Astrocyte (in vitro differentiated cells and primary cell): ENCODE results near the gene ZNF558. TPM values are rescaled to one million over a fixed set of nuclear protein-coding genes. Genes with fewer than 3 reads are reported as not detected.

Experiments
- DNase-seq: peaks from one replicate; pipeline ENCODE4 v3.0.0-alpha.2; 2010; ENCODE audit warnings: low read depth
- FAIRE-seq: peaks from 2 replicates; lab custom pipeline; 2011; peaks lifted over from hg19 to GRCh38; lab: Jason Lieb, UNC
- H2AFZ ChIP-seq: 2 replicates; pipeline ENCODE4 v1.6.0; 2012; ENCODE audit warnings: low read depth, low read length, inconsistent platforms
- H3K27ac ChIP-seq: 2 replicates; pipeline ENCODE4 v1.5.1; 2011; ENCODE audit warnings: low read depth, low read length, inconsistent platforms
- H3K27me3 ChIP-seq: 2 replicates; pipeline ENCODE4 v1.6.0; 2011; ENCODE audit warnings: low read length, inconsistent platforms; ENCODE audit not compliant: insufficient read depth
- H3K36me3 ChIP-seq: 2 replicates; pipeline ENCODE4 v1.5.1; 2011; ENCODE audit warnings: low read length, inconsistent platforms; ENCODE audit not compliant: insufficient read depth
- H3K4me1 ChIP-seq: 2 replicates; pipeline ENCODE4 v1.5.1; 2011; ENCODE audit warnings: low read length, inconsistent platforms; ENCODE audit not compliant: insufficient read depth
- H3K4me2 ChIP-seq: 2 replicates; pipeline ENCODE4 v1.6.0; 2012; ENCODE audit warnings: low read length, inconsistent platforms
- H3K4me3 ChIP-seq: 2 replicates; pipeline ENCODE4 v1.5.1; 2011; ENCODE audit warnings: low read depth, mild to moderate bottlenecking, low read length, inconsistent platforms; ENCODE audit not compliant: insufficient read depth
- H3K79me2 ChIP-seq: 2 replicates; pipeline ENCODE4 v1.6.0; 2012; ENCODE audit warnings: mild to moderate bottlenecking, low read length, inconsistent platforms; ENCODE audit not compliant: insufficient read depth
- H3K9ac ChIP-seq: 2 replicates; pipeline ENCODE4 v1.6.0; 2012; ENCODE audit warnings: mild to moderate bottlenecking, low read length, inconsistent platforms
- H3K9me3 ChIP-seq: 2 replicates; pipeline ENCODE4 v1.5.1; 2012; ENCODE audit warnings: low read depth, mild to moderate bottlenecking, low read length, inconsistent platforms; ENCODE audit not compliant: insufficient read depth
- H4K20me1 ChIP-seq: 2 replicates; pipeline ENCODE4 v1.6.0; 2012; ENCODE audit warnings: low read length, inconsistent platforms; ENCODE audit not compliant: insufficient read depth
- H3K27ac Mint-ChIP-seq: one replicate; pipeline ENCODE4 v1.8.0; 2021; ENCODE audit warnings: mild to moderate bottlenecking, mixed read lengths; ENCODE audit not compliant: unreplicated experiment
- H3K27me3 Mint-ChIP-seq: one replicate; pipeline ENCODE4 v1.8.0; 2021; ENCODE audit warnings: low read depth, mixed read lengths; ENCODE audit not compliant: unreplicated experiment
- H3K36me3 Mint-ChIP-seq: one replicate; pipeline ENCODE4 v1.8.0; 2021; ENCODE audit warnings: low read depth, mixed read lengths; ENCODE audit not compliant: unreplicated experiment
- H3K4me1 Mint-ChIP-seq: one replicate; pipeline ENCODE4 v1.8.0; 2021; ENCODE audit warnings: low read depth, mixed read lengths; ENCODE audit not compliant: unreplicated experiment
- H3K4me3 Mint-ChIP-seq: one replicate; pipeline ENCODE4 v1.8.0; 2021; ENCODE audit warnings: mild to moderate bottlenecking, moderate library complexity, mixed read lengths; ENCODE audit not compliant: unreplicated experiment
- H3K9me3 Mint-ChIP-seq: one replicate; pipeline ENCODE4 v1.8.0; 2021; ENCODE audit warnings: mild to moderate bottlenecking, mixed read lengths; ENCODE audit not compliant: unreplicated experiment
- EZH2 ChIP-seq: IDR thresholded peaks from 2 replicates; pipeline ENCODE4 v1.6.1; 2012; ENCODE audit warnings: mild to moderate bottlenecking, low read length, inconsistent platforms; ENCODE audit not compliant: insufficient read depth
- total RNA-seq: library from RNA; stranded (reverse); gene quantifications from 2 replicates; pipeline ENCODE4 v1.2.1, GENCODE V29; 2021
- TF ChIP-seq, protein P1 (sequence below): IDR thresholded peaks from 2 replicates; pipeline ENCODE4 v1.5.1; 2011; ENCODE audit warnings: low read depth, mild to moderate bottlenecking, inconsistent platforms, low read length, moderate library complexity; ENCODE audit not compliant: insufficient read depth

ZNF558 gene
- total RNA-seq, 1 donor from 2014 or later, result not detected

- Histone ChIP-seq H3K27me3 (no peaks in the 10 kb centered on the region), H3K79me2 (no peaks in the 10 kb centered on the region), H4K20me1 (no peaks in the 10 kb centered on the region), H3K36me3 (no peaks in the 10 kb centered on the region), H3K9me3 (peaks cover 14% of the 10 kb centered on the region), H3K4me1 (no peaks in the 10 kb centered on the region), H3K4me3 (no peak overlapping the region), H3K4me2 (no peak overlapping the region), H3K9ac (no peak overlapping the region), H3K27ac (no peak overlapping the region), H2AFZ (no peak overlapping the region)
- H3K27me3 Mint-ChIP-seq, result no peaks in the 10 kb centered on the region
- FAIRE-seq, result no peak
- TF ChIP-seq, protein P1, sequence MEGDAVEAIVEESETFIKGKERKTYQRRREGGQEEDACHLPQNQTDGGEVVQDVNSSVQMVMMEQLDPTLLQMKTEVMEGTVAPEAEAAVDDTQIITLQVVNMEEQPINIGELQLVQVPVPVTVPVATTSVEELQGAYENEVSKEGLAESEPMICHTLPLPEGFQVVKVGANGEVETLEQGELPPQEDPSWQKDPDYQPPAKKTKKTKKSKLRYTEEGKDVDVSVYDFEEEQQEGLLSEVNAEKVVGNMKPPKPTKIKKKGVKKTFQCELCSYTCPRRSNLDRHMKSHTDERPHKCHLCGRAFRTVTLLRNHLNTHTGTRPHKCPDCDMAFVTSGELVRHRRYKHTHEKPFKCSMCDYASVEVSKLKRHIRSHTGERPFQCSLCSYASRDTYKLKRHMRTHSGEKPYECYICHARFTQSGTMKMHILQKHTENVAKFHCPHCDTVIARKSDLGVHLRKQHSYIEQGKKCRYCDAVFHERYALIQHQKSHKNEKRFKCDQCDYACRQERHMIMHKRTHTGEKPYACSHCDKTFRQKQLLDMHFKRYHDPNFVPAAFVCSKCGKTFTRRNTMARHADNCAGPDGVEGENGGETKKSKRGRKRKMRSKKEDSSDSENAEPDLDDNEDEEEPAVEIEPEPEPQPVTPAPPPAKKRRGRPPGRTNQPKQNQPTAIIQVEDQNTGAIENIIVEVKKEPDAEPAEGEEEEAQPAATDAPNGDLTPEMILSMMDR, result no peak
- TF ChIP-seq EZH2, result no peak
- H3K27ac Mint-ChIP-seq, result no peak overlapping the region
- DNase-seq, result no peak
- peaks cover 14% of the 10 kb centered on the region for H3K9me3 Mint-ChIP-seq
- no peaks in the 10 kb centered on the region for H3K36me3 Mint-ChIP-seq
- H3K4me3 Mint-ChIP-seq, result no peak overlapping the region
- no peaks in the 10 kb centered on the region for H3K4me1 Mint-ChIP-seq
Observed at GRCh38 chr19:8880868-8881488, 48.9 kb upstream of the ZNF558 start.

- H3K4me3 ChIP-seq, result no peak overlapping the region
- no peaks in the 10 kb centered on the region for H3K27me3 ChIP-seq
- peaks cover 3% of the 10 kb centered on the region for H3K9me3 ChIP-seq
- H3K4me1 ChIP-seq, result no peaks in the 10 kb centered on the region
- H2AFZ ChIP-seq, result no peak overlapping the region
- TF ChIP-seq, protein P1, result no peak
- no peak for TF ChIP-seq EZH2
- no peaks in the 10 kb centered on the region for H3K79me2 ChIP-seq
- H3K9ac ChIP-seq, result no peak overlapping the region
- no peak overlapping the region for H3K4me2 ChIP-seq
- no peak for DNase-seq
- Mint-ChIP-seq H3K4me3 (no peak overlapping the region), H3K4me1 (no peaks in the 10 kb centered on the region), H3K9me3 (peaks cover 16% of the 10 kb centered on the region), H3K36me3 (no peaks in the 10 kb centered on the region), H3K27me3 (no peaks in the 10 kb centered on the region), H3K27ac (no peak overlapping the region)
- H4K20me1 ChIP-seq, result no peaks in the 10 kb centered on the region
- H3K27ac ChIP-seq, result no peak overlapping the region
- H3K36me3 ChIP-seq, result no peaks in the 10 kb centered on the region
- no peak for FAIRE-seq
Observed at GRCh38 chr19:8877854-8878705, 46.0 kb upstream of the ZNF558 start.
